CD14-positive monocyte (primary cell): Measurements from ENCODE around the gene RGS19. TPM values are rescaled to one million over a fixed set of nuclear protein-coding genes. Genes with fewer than 3 reads are reported as not detected.

Source experiments
- polyA plus RNA-seq, 3 donors: library from polyadenylated mRNA; depleted of rRNA in 1 of 3; unstranded in 2 of 3; stranded (reverse) in 1 of 3; fragments of 300-500 nt in 2 of 3; fragments of >200 nt in 1 of 3; fragmentation: Illumina TruSeq in 2 of 3; gene quantifications; 1 replicate in 2 of 3; 2 replicates in 1 of 3; pipeline ENCODE4 v1.2.3, GENCODE V29; 2012 to 2021
- small RNA-seq: library from RNA; depleted of rRNA; stranded (forward); fragments of <200 nt; gene quantifications from one replicate; pipeline ENCODE3, GENCODE V24; 2012; ENCODE audit warnings: low read depth; ENCODE audit not compliant: insufficient read length

The RGS19 gene
- polyA plus RNA-seq, 3 donors: 235 to 280 (median 244) TPM

Small RNAs within 50 kb of the gene (small RNA-seq; reads per million reads assigned to genes)
- gene AL355803.1: not detected
- 1.9 reads per million for gene MIR6813

Other genes with a start within 250 kb of the RGS19 start
- 1 to 10 TPM in 1 of 3 donors, under 1 TPM in 2; 0.07 to 2.3 (median 0.37) TPM for gene ZBTB46, start 248.3 kb downstream of the RGS19 start, polyA plus RNA-seq
- not detected for gene ABHD16B, start 218.0 kb downstream of the RGS19 start, polyA plus RNA-seq
- 100 to 1,000 TPM; 137 to 167 (median 144) TPM for gene TPD52L2, start 214.2 kb downstream of the RGS19 start, polyA plus RNA-seq
- gene DNAJC5, start 184.4 kb downstream of the RGS19 start, polyA plus RNA-seq: 10 to 100 TPM in 1 of 3 donors, 1 to 10 TPM in 2; 5.9 to 44.4 (median 7.4) TPM
- gene UCKL1, start 123.1 kb downstream of the RGS19 start, polyA plus RNA-seq: 10 to 100 TPM; 10.9 to 65.8 (median 14.5) TPM
- 1 to 10 TPM in 1 of 3 donors, under 1 TPM in 1, not detected in 1; 0.10 to 2.6 TPM for gene ZNF512B, start 109.6 kb downstream of the RGS19 start, polyA plus RNA-seq
- gene SAMD10, start 99.9 kb downstream of the RGS19 start, polyA plus RNA-seq: 1 to 10 TPM in 1 of 3 donors, under 1 TPM in 2; 0.34 to 2.4 (median 0.67) TPM
- gene PRPF6, start 98.4 kb downstream of the RGS19 start, polyA plus RNA-seq: 10 to 100 TPM; 29.1 to 47.7 (median 34.5) TPM
- under 1 TPM in 1 of 3 donors, not detected in 2; 0.20 TPM for gene C20orf204, start 43.3 kb downstream of the RGS19 start, polyA plus RNA-seq
- gene SOX18, start 29.9 kb downstream of the RGS19 start, polyA plus RNA-seq: not detected
- 10 to 100 TPM; 15.7 to 24.3 (median 16.0) TPM for gene TCEA2, start 16.3 kb downstream of the RGS19 start, polyA plus RNA-seq
- gene OPRL1, start 564 bp upstream of the RGS19 start, polyA plus RNA-seq: 1 to 10 TPM; 7.0 to 9.0 (median 8.8) TPM
- gene LKAAEAR1, start 4.9 kb upstream of the RGS19 start, polyA plus RNA-seq: under 1 TPM; 0.61 to 0.86 (median 0.64) TPM
- not detected for gene NPBWR2, start 28.0 kb upstream of the RGS19 start, polyA plus RNA-seq
- not detected for gene MYT1, start 84.9 kb upstream of the RGS19 start, polyA plus RNA-seq
- gene PCMTD2, start 176.2 kb upstream of the RGS19 start, polyA plus RNA-seq: 10 to 100 TPM; 26.5 to 49.1 (median 27.6) TPM